Measurements from ENCODE around the gene EPS15. TPM values are rescaled to one million over a fixed set of nuclear protein-coding genes. Genes with fewer than 3 reads are reported as not detected.

Gene EPS15
- total and polyA plus RNA-seq, 9 of the 15 experiments (the other 6 are each of a cell fraction or from before 2014, with no cell fraction given): 23.1 to 69.0 (median 41.7) TPM

DNA sequence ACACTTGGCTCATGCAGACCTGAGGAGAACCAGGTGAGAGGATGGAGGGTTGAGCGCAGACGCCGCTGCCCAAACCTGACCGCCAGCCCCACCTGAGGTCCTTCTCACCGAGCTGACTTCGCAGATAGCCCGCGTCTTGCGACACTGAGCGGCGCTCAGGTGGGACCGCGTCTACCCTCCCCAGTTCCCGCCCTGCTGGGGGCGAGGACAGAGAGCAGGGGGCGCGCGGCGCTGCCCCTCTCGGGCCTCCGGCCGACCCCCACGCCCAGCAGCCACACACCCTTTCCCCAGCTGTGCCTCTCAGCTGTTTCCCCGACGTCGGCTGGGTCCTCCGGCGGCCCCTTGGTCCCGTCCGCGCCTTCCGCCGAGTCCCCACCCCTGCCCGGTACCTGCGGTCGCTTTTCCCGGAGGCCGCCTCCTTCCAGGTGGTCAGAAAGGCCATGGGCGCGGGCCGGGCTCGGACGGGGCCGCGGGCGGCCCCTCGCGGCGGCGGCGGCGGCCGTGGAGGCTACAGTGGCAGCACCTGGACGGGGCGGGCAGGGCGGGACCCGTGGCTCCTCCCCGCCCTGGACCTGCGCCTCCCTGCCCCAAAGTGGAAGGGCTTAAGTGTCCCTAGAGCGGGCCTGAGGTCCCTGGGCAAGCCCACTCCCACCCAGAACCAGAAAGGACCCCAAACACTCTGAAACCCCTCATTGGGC, 174.3 kb downstream of the EPS15 start:
- peak; percentile 85 for ATAC-seq
- no peak for FAIRE-seq
- Histone ChIP-seq H2AFZ (ENCODE audit: low read depth, low read length) (peak overlapping the region; percentile 68), H4K20me1 (replicated peaks; ENCODE audit: control insufficient read depth, insufficient read depth, low read length) (0 out of 2 replicates have a peak, but pooled peaks cover under 1% of the 10 kb centered on the region), H3K9me1 (ENCODE audit: control insufficient read depth, insufficient read depth, low read length) (no peaks in the 10 kb centered on the region), H3K4me3 (peak overlapping the region; percentile 23), H3K9me3 (replicated peaks; ENCODE audit: control insufficient read depth, insufficient read depth, low read depth, low read length) (no peaks in the 10 kb centered on the region), H3K36me3 (ENCODE audit: control insufficient read depth, insufficient read depth, low read length) (no peaks in the 10 kb centered on the region), H3K27ac (ENCODE audit: extremely low read depth, low read depth, low read length) (no peak overlapping the region), H3K9ac (ENCODE audit: insufficient read depth in 1 of 2, low read depth in 2 of 2, low read length in 2 of 2) (peak overlapping the region in 1 of 2 experiments; percentile 85; a peak in 3 of 4 replicates), H3K4me1 (replicated peaks in 1 of 2; ENCODE audit: control insufficient read depth in 2 of 2, insufficient read depth in 2 of 2, low read length in 2 of 2) (peaks cover 0 to 17% of the 10 kb centered on the region in 2 experiments; a peak in 2 of 5 replicates), H3K4me2 (ENCODE audit: insufficient read depth, low read length) (peak overlapping the region; percentile 26), H3K27me3 (ENCODE audit: control insufficient read depth in 2 of 2, insufficient read depth in 2 of 2, low read length in 2 of 2) (peaks cover 0 to 8% of the 10 kb centered on the region in 2 experiments; a peak in 3 of 5 replicates), H3K79me2 (ENCODE audit: control insufficient read depth, insufficient read depth, low read length) (no peaks in the 10 kb centered on the region)
- CTCF ChIA-PET (ENCODE audit: low intra/inter-chr PET ratio): interaction anchor here (0.6 kb wide), 1 partner anchor 48 kb away, joined by 3 read pairs; no protein-coding TSS in a partner anchor
- WGBS (ENCODE audit: insufficient coverage, low coverage, missing lambda C conversion rate): 30% methylated on average over 41 of the region's 60 CpGs
- BruUV-seq (replicated peaks): no TSS peak
- POLR2A ChIA-PET: interaction anchor here (0.6 to 3.1 kb wide), 8 partner anchors 8 to 676 kb away, joined by 3 to 17 read pairs (median 4); partner anchors contain the start of gene TTC39A
- peak; percentile 68 to 90 (median 82) for DNase-seq (ENCODE audit: extremely low read depth in 1 of 4, low spot score in 3 of 4)
- in situ Hi-C loops (cut with MboI) (loop anchor here (10.0 kb wide), 1 partner anchor 190 kb away; no protein-coding TSS in a partner anchor), intact Hi-C loops (cut with micrococcal nuclease) (loop anchor here (5.0 to 10.0 kb wide), 2 partner anchors 178 to 420 kb away; no protein-coding TSS in a partner anchor)
- no peak for TF ChIP-seq MNT (conservative IDR thresholded peaks at IDR 0.05)
- TF ChIP-seq, protein P1, sequence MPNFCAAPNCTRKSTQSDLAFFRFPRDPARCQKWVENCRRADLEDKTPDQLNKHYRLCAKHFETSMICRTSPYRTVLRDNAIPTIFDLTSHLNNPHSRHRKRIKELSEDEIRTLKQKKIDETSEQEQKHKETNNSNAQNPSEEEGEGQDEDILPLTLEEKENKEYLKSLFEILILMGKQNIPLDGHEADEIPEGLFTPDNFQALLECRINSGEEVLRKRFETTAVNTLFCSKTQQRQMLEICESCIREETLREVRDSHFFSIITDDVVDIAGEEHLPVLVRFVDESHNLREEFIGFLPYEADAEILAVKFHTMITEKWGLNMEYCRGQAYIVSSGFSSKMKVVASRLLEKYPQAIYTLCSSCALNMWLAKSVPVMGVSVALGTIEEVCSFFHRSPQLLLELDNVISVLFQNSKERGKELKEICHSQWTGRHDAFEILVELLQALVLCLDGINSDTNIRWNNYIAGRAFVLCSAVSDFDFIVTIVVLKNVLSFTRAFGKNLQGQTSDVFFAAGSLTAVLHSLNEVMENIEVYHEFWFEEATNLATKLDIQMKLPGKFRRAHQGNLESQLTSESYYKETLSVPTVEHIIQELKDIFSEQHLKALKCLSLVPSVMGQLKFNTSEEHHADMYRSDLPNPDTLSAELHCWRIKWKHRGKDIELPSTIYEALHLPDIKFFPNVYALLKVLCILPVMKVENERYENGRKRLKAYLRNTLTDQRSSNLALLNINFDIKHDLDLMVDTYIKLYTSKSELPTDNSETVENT (CRISPR knock-in tag; IDR thresholded peaks at IDR 0.05): no peak
- no peak for TF ChIP-seq NFIX (CRISPR knock-in tag; IDR thresholded peaks at IDR 0.05; ENCODE audit: low read depth)
- TF ChIP-seq HCFC1 (IDR thresholded peaks at IDR 0.05; ENCODE audit: low read depth, low read length): no peak
- 0 out of 4 replicates have a peak, but pooled peaks of 1 of the 2 experiments have one; percentile 56 for TF ChIP-seq MAZ (CRISPR knock-in tag; conservative IDR thresholded peaks at IDR 0.05 in 1 of 2, IDR thresholded peaks at IDR 0.05 in 1 of 2)
- TF ChIP-seq, protein P2, sequence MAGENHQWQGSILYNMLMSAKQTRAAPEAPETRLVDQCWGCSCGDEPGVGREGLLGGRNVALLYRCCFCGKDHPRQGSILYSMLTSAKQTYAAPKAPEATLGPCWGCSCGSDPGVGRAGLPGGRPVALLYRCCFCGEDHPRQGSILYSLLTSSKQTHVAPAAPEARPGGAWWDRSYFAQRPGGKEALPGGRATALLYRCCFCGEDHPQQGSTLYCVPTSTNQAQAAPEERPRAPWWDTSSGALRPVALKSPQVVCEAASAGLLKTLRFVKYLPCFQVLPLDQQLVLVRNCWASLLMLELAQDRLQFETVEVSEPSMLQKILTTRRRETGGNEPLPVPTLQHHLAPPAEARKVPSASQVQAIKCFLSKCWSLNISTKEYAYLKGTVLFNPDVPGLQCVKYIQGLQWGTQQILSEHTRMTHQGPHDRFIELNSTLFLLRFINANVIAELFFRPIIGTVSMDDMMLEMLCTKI (IDR thresholded peaks at IDR 0.05; ENCODE audit: partially characterized antibody): no peak
- TF ChIP-seq ZNF165 (CRISPR knock-in tag; IDR thresholded peaks at IDR 0.05; ENCODE audit: borderline replicate concordance): no peak
- no peak for TF ChIP-seq ZNF24 (IDR thresholded peaks at IDR 0.05)
- no peak for TF ChIP-seq PRPF4 (IDR thresholded peaks at IDR 0.05; ENCODE audit: insufficient read depth, low read depth, low read length, poor library complexity, severe bottlenecking)
- no peak for TF ChIP-seq CEBPG (CRISPR knock-in tag; IDR thresholded peaks at IDR 0.05)
- TF ChIP-seq CEBPG (tag; conservative IDR thresholded peaks at IDR 0.05 in 1 of 2, IDR thresholded peaks at IDR 0.05 in 1 of 2): peak in 1 of 2 experiments; percentile 19; a peak in 1 of 4 replicates
- no peak for TF ChIP-seq PTRF (tag; IDR thresholded peaks at IDR 0.05)
- no peak for TF ChIP-seq PCBP2 (IDR thresholded peaks at IDR 0.05; ENCODE audit: low read depth, low read length, poor library complexity, severe bottlenecking)
- no peak for TF ChIP-seq CBX5 (IDR thresholded peaks at IDR 0.05; ENCODE audit: borderline replicate concordance, low read depth)
- no peak for TF ChIP-seq SPI1 (IDR thresholded peaks at IDR 0.05; ENCODE audit: borderline replicate concordance, low read depth, low read length)

Data from K562 (cell line).